Activated CD8-positive, alpha-beta T cell treated with anti-CD3 and anti-CD28 coated beads, Interleukin-2, amount 10 ng/mL, durations not matched to agents 7 days and 5 days (primary cell): ENCODE data around the gene MAPK11. TPM values are rescaled to one million over a fixed set of nuclear protein-coding genes. Genes with fewer than 3 reads are reported as not detected.
A peak's percentile ranks its signal among the peaks of the same experiment; 100 is the strongest.

Experiments
- ATAC-seq: fragments of 150-1000 bp; cut with Tn5 transposase; one replicate; pipeline ENCODE4 v1.10.0; 2021; ENCODE audit warnings: moderate library complexity
- CTCF ChIA-PET: fragments of 350-600 bp; sonication (Branson Sonifier 250); formaldehyde crosslinking; loops from one replicate; lab custom pipeline; 2021; ENCODE audit warnings: antibody characterized with exemption; lab: Charles Lee
- POLR2A ChIA-PET: fragments of 350-600 bp; sonication (Branson Sonifier 250); formaldehyde crosslinking; loops from one replicate; lab custom pipeline; 2021; ENCODE audit warnings: antibody characterized with exemption; lab: Charles Lee
- DNase-seq: peaks from one replicate; pipeline ENCODE4 v3.0.0-alpha.2; 2020
- H3K27ac Mint-ChIP-seq: one replicate; pipeline ENCODE4 v1.8.0; 2021; ENCODE audit warnings: mild to moderate bottlenecking, mixed read lengths
- H3K27me3 Mint-ChIP-seq: one replicate; pipeline ENCODE4 v1.8.0; 2021; ENCODE audit warnings: low read depth, mixed read lengths
- H3K36me3 Mint-ChIP-seq: one replicate; pipeline ENCODE4 v1.8.0; 2021; ENCODE audit warnings: low read depth, mixed read lengths
- H3K4me1 Mint-ChIP-seq: one replicate; pipeline ENCODE4 v1.8.0; 2021; ENCODE audit warnings: low read depth, mixed read lengths
- H3K4me3 Mint-ChIP-seq: one replicate; pipeline ENCODE4 v1.8.0; 2021; ENCODE audit warnings: mild to moderate bottlenecking, mixed read lengths
- H3K9me3 Mint-ChIP-seq: one replicate; pipeline ENCODE4 v1.8.0; 2022; ENCODE audit warnings: mixed read lengths; ENCODE audit not compliant: insufficient read depth
- total RNA-seq, 2 experiments: library from RNA; stranded (reverse); gene quantifications; one replicate each; pipeline ENCODE4 v1.2.3, GENCODE V29; 2021

MAPK11 gene
- total RNA-seq, 2 experiments from 2014 or later, result 10.4 to 11.8 TPM

DNA sequence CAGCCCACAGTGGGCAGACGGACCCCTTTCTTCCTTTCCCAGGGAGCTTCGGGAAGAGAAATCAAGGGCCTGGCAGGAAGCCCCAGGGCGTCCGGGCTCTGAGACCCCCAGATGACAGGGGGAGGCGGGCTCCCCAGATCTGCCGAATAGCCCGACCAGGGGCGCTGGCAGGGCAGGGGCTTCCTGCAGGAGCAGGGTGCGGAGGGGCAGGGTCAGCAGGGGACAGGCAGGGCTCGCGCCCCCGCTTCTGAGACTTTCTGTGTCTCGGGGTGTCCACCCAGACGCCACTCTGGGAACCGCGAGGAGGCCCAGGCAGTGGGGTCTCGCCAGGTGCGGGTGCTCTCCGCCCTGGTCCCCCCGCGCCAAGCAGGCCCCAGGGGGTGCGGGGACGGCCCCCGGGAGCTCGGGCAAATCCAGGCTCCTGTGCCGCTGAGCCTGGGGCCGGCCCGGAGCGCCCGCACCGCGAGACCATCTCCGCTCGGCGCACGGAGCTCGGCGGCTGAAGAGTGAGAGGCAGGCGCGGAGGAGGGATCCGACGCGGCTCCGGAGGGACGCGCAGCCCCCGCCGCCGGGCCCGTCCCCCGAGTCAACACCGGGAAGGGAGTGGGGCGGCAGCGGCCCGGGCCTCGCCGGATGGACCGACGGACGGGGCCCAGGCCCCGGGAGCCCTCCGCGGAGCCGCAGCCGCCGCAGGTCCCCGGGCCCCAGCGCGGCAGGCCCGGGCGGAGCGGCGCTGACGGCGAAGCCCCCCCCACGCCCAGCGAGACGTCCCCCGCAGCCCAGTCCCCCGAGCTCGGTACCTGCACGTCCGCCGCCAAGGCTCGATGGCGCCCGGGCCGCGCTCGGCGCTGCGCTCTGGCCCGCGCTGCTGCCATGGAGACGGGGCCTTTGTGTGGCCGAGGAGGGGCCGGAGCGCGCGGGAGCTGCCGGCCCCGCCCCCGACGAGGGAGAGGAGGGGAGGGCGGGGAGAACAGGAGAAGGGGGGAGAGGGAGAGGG lies 36.9 kb upstream of the MAPK11 start, which contains the start of gene PLXNB2:
Gene PLXNB2, minus strand, starts transcription at position 894 of the 997 bp plus-strand sequence. CDS start 17,062 bp downstream, outside the sequence.
- Mint-ChIP-seq H3K36me3 (no peaks in the 10 kb centered on the region), H3K4me3 (no peak within 1 kb of the TSS), H3K4me1 (peaks cover 40% of the 10 kb centered on the region), H3K9me3 (no peaks in the 10 kb centered on the region), H3K27ac (no peak within 1 kb of the TSS), H3K27me3 (peaks cover 2% of the 10 kb centered on the region)
- ChIA-PET CTCF (interaction anchor here (0.8 to 2.0 kb wide), 2 partner anchors 17 to 35 kb away, joined by 5 to 8 read pairs; no protein-coding TSS in a partner anchor), POLR2A (interaction anchor here (1.0 to 1.7 kb wide), 6 partner anchors 8 to 137 kb away, joined by 3 to 9 read pairs (median 4); no protein-coding TSS in a partner anchor)
- DNase-seq (peak; percentile 52), ATAC-seq (peak; percentile 53)

GRCh38 chr22:50305923-50306566 lies 35.9 kb upstream of the MAPK11 start:
- peak overlapping the region; percentile 46 for H3K27ac Mint-ChIP-seq
- peaks cover 2% of the 10 kb centered on the region for H3K27me3 Mint-ChIP-seq
- H3K9me3 Mint-ChIP-seq, result no peaks in the 10 kb centered on the region
- peak overlapping the region; percentile 73 for H3K4me3 Mint-ChIP-seq
- CTCF ChIA-PET, result interaction anchor here (1.8 to 2.0 kb wide), 2 partner anchors 12 to 36 kb away, joined by 8 read pairs; no protein-coding TSS in a partner anchor
- H3K36me3 Mint-ChIP-seq, result no peaks in the 10 kb centered on the region
- POLR2A ChIA-PET, result interaction anchor here (1.0 to 1.7 kb wide), 5 partner anchors 10 to 138 kb away, joined by 3 to 9 read pairs (median 4); no protein-coding TSS in a partner anchor
- no peak for ATAC-seq
- DNase-seq, result no peak
- peaks cover 40% of the 10 kb centered on the region for H3K4me1 Mint-ChIP-seq

DNA sequence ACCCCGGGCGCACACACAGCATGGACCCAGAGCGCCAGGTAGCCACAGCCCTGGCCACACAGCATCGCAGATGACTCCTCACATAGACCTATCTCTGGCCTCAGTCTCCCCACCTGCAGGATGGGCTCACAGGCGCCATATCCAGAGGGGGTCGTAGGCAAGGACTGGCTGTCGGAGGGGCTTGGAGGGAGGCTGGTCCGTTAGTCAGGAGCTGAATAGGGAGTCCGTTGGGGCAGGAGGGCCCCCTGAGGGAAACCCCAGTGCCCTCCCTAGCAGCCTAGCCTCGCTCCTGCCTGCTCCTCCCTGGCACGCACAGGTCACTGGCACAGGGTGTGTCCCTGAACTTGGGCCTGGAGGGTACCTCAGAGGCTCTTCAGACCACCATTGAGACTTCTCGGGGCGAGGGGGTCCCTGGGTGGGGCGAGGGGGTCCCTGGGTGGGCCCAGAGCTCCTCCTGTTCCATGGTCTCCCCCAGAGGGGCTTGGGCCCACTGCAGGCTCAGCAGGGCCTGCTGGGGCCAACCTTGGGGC lies 35.3 kb upstream of the MAPK11 start:
- Mint-ChIP-seq H3K27ac (no peak overlapping the region), H3K27me3 (peaks cover 2% of the 10 kb centered on the region), H3K4me3 (peak overlapping the region; percentile 73), H3K36me3 (no peaks in the 10 kb centered on the region), H3K4me1 (peaks cover 40% of the 10 kb centered on the region), H3K9me3 (no peaks in the 10 kb centered on the region)
- ATAC-seq, result no peak
- no peak for DNase-seq
- CTCF ChIA-PET, result interaction anchor here (1.8 to 2.0 kb wide), 2 partner anchors 11 to 36 kb away, joined by 8 read pairs; no protein-coding TSS in a partner anchor
- POLR2A ChIA-PET, result interaction anchor here (1.6 to 3.8 kb wide), 2 partner anchors 9 to 12 kb away, joined by 3 to 23 read pairs; no protein-coding TSS in a partner anchor

DNA sequence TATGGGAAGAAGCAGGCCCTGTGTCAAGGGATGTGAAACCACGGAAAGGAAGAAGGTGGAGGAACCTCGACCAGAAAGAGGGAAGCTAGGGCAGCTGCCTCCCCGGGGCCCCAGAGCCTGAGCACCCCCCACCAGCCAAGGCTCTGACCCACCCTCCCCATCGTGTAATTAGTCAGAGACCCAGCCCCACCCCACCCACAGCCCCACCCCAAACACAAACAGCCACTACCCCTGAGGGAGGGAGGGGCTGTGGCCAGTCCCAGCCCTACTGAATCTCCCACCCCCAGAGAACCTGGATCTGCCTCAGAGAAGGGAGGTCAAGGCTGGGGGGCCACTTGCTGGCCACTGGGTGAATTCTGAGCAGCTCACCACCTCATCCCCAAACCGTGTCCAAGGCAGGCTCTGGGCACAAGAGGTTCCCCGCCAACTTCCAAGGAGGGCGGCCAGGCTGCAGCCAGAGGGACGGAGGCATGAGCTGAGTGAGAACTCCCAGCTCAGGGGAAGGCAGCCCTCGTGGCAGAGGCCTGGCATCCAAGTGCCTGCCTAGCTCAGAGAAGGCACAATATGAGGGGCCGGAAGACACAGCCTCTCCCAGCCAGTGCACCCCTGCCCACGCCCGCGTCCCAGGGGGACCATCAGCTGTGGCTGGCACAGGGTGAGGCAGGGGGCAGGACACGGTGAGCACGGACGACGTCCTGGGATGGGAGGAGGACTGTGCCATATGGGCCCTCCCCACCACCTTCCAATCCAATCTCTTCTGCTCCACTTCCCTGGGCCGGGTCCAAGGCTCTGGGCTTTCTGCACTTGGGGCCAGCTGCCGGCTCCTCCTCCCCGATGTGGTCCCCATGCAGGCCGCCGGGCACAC lies 34.6 kb upstream of the MAPK11 start:
- Mint-ChIP-seq H3K4me1 (peaks cover 40% of the 10 kb centered on the region), H3K27ac (peak overlapping the region; percentile 34), H3K27me3 (peaks cover 2% of the 10 kb centered on the region), H3K36me3 (no peaks in the 10 kb centered on the region), H3K9me3 (no peaks in the 10 kb centered on the region), H3K4me3 (peak overlapping the region; percentile 18)
- ChIA-PET POLR2A (interaction anchor here (0.7 to 3.8 kb wide), 3 partner anchors 8 to 48 kb away, joined by 3 to 23 read pairs (median 6); no protein-coding TSS in a partner anchor), CTCF (interaction anchor here (0.6 to 1.8 kb wide), 3 partner anchors 11 to 29 kb away, joined by 3 to 8 read pairs (median 4); no protein-coding TSS in a partner anchor)
- ATAC-seq (no peak), DNase-seq (no peak)

GRCh38 chr22:50303848-50304527 lies 33.8 kb upstream of the MAPK11 start:
- peak; percentile 37 for DNase-seq
- ChIA-PET POLR2A (interaction anchor here (0.7 to 3.8 kb wide), 3 partner anchors 10 to 47 kb away, joined by 3 to 23 read pairs (median 6); no protein-coding TSS in a partner anchor), CTCF (interaction anchor here (1.0 to 1.6 kb wide), 3 partner anchors 11 to 31 kb away, joined by 3 to 4 read pairs (median 4); no protein-coding TSS in a partner anchor)
- H3K27me3 Mint-ChIP-seq, result peaks cover 2% of the 10 kb centered on the region
- peak; percentile 14 for ATAC-seq
- peaks cover 38% of the 10 kb centered on the region for H3K4me1 Mint-ChIP-seq
- peak overlapping the region; percentile 18 for H3K4me3 Mint-ChIP-seq
- no peaks in the 10 kb centered on the region for H3K9me3 Mint-ChIP-seq
- H3K27ac Mint-ChIP-seq, result peak overlapping the region; percentile 34
- no peaks in the 10 kb centered on the region for H3K36me3 Mint-ChIP-seq

DNA sequence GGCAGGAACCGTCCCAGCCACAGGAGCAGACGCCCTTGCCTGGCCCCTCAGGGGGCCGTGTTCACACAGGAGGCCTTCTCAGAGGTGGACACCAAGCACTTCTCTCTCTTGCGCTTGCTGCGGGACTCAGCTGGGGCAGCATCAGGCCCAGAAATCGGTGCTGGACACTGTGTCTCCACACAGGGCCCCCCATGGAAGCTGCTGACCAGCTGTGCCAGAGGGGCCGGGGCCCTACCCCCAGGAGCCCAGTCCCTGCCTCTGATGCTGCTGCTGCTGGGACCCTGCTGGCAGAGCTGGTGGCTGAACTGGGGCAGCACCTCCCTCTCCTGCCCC lies 33.3 kb upstream of the MAPK11 start:
- Mint-ChIP-seq H3K27me3 (peaks cover 2% of the 10 kb centered on the region), H3K4me3 (no peak overlapping the region), H3K9me3 (no peaks in the 10 kb centered on the region), H3K36me3 (no peaks in the 10 kb centered on the region), H3K4me1 (peaks cover 33% of the 10 kb centered on the region), H3K27ac (no peak overlapping the region)
- POLR2A ChIA-PET, result interaction anchor here (1.0 to 3.8 kb wide), 2 partner anchors 10 to 11 kb away, joined by 3 to 23 read pairs; no protein-coding TSS in a partner anchor
- CTCF ChIA-PET, result interaction anchor here (1.0 to 1.6 kb wide), 3 partner anchors 11 to 30 kb away, joined by 3 to 4 read pairs (median 4); no protein-coding TSS in a partner anchor
- ATAC-seq, result no peak
- no peak for DNase-seq

DNA sequence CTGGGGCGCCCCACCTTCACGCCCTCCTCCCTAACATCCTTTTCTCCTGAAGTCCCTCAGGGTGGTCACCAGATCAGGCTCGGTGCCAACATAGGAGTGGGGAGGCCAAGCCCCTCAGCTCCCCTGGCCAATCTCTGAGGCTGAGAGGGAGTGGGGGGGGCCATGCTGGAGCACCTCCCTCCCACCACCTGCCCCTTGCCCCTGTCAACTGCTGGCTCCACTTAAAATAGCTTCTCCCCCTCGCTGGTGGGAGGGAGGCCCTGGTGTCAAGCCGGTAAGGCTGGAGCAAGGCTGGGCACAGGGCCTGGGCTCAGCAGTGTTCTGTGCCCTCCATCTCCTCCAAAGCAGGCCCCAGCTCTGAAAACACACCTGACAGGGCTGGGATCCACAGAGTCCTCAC lies 32.4 kb upstream of the MAPK11 start:
- POLR2A ChIA-PET, result interaction anchor here (1.1 to 3.8 kb wide), 2 partner anchors 9 to 12 kb away, joined by 4 to 23 read pairs; no protein-coding TSS in a partner anchor
- CTCF ChIA-PET, result no interaction called here

DNA sequence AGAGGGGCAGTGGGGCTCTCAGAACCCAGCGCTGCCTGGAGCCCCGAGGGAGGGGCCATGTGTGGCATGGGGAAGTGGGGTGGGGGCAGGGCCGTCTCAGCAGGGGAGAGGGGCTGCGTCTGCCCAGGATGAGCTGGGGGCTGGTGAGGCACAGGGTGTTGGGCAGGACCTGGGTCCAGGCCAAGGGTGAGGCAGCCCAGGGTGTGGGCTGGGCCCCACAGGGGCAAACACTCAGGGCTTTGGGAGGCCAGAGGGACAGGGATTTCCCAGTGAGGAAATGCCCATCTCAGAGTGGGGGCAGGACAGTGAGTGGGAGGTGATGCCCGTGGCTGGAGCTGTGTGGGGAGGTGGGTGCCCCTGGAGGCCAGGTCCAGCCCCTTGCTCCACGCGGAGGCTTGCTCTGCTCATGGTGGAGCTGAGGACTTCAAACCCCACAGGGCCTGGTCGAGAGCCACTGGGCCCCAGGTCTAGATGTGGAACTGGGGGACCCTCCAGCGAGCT lies 31.9 kb upstream of the MAPK11 start:
- no peak for DNase-seq
- H3K27me3 Mint-ChIP-seq, result peaks cover 2% of the 10 kb centered on the region
- POLR2A ChIA-PET, result interaction anchor here (1.1 to 3.8 kb wide), 2 partner anchors 8 to 13 kb away, joined by 4 to 23 read pairs; no protein-coding TSS in a partner anchor
- no peak overlapping the region for H3K27ac Mint-ChIP-seq
- no peak for ATAC-seq
- no peak overlapping the region for H3K4me3 Mint-ChIP-seq
- H3K36me3 Mint-ChIP-seq, result no peaks in the 10 kb centered on the region
- H3K4me1 Mint-ChIP-seq, result peaks cover 31% of the 10 kb centered on the region
- H3K9me3 Mint-ChIP-seq, result no peaks in the 10 kb centered on the region
- CTCF ChIA-PET, result no interaction called here

More for the DNA sequence above, 32.4 kb upstream of the MAPK11 start:
- Mint-ChIP-seq H3K27ac (peak overlapping the region; percentile 30), H3K27me3 (peaks cover 2% of the 10 kb centered on the region), H3K4me3 (no peak overlapping the region), H3K9me3 (no peaks in the 10 kb centered on the region), H3K4me1 (peaks cover 31% of the 10 kb centered on the region), H3K36me3 (no peaks in the 10 kb centered on the region)
- no peak for DNase-seq
- no peak for ATAC-seq

DNA sequence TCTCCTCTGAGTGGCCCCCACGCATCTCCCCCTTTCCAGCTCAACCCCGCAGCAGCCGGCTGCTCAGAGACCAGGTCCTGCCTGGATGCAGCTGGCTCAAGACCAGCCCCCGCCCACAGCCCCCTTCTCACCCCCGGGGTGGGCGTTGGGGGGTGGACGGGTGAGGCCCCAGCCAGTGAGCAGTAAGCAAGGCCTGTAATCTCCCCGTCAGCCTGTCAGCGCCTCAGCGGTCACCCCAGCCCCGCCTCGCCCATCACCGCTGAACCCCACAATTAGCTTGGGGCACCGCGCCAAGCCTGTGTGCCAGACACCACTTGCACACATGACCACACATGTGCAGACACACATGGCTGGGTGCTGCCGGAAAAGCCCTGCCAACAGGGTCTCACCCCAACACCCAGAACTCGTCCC lies 31.4 kb upstream of the MAPK11 start:
- ChIA-PET POLR2A (interaction anchor here (1.1 to 3.8 kb wide), 2 partner anchors 8 to 13 kb away, joined by 4 to 23 read pairs; no protein-coding TSS in a partner anchor), CTCF (no interaction called here)
- no peaks in the 10 kb centered on the region for H3K9me3 Mint-ChIP-seq
- no peak for DNase-seq
- H3K4me3 Mint-ChIP-seq, result no peak overlapping the region
- no peak overlapping the region for H3K27ac Mint-ChIP-seq
- H3K27me3 Mint-ChIP-seq, result peaks cover 2% of the 10 kb centered on the region
- H3K36me3 Mint-ChIP-seq, result no peaks in the 10 kb centered on the region
- H3K4me1 Mint-ChIP-seq, result peaks cover 31% of the 10 kb centered on the region
- no peak for ATAC-seq
